GM18520 (cell line): ENCODE results near the gene LHX4.

Experiments
- ATAC-seq: cut with Tn5 transposase; IDR thresholded peaks from one replicate; pipeline ENCODE4 v1.9.1; 2021; ENCODE audit not compliant: unreplicated experiment

Gene LHX4

DNA sequence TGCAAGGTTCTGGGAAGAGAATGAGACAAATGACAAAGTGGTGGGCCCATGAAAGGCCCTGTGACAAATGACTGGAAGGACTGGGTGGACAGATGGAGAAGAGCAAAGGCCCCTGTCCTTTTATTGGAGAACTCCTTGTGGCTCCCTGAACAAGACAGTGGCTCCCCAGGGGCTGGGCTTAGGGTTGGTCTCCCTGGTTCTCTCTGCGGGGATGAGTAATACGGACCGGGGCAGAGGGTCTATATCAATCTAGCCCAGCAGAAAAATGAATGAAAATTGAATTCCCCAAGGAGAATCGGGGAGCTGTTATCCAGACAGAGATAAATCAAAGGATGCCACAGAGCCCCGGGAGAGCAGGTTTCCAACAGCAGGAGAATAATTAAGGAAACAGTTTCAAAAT lies 5.2 kb upstream of the LHX4 start:
- ATAC-seq: no peak

DNA sequence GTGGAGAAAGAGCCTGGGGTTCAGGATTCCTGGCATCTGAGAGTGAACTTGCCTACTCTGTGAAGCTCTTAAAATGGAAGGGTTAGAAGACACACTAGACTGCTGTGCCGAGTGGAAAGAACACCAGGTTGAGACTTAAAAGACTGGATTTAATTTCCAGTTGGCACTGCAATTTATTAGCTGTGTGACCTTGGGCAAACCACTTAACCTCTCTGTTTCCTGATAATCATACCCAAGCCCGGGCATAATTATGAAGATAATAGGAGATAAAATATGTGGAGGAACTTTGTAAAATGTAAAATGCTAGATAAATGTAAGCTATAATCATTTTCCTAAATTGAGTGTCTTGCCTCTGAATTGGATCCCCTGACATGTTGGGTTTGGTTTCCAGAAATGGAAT lies 4.7 kb upstream of the LHX4 start:
- no peak for ATAC-seq

DNA sequence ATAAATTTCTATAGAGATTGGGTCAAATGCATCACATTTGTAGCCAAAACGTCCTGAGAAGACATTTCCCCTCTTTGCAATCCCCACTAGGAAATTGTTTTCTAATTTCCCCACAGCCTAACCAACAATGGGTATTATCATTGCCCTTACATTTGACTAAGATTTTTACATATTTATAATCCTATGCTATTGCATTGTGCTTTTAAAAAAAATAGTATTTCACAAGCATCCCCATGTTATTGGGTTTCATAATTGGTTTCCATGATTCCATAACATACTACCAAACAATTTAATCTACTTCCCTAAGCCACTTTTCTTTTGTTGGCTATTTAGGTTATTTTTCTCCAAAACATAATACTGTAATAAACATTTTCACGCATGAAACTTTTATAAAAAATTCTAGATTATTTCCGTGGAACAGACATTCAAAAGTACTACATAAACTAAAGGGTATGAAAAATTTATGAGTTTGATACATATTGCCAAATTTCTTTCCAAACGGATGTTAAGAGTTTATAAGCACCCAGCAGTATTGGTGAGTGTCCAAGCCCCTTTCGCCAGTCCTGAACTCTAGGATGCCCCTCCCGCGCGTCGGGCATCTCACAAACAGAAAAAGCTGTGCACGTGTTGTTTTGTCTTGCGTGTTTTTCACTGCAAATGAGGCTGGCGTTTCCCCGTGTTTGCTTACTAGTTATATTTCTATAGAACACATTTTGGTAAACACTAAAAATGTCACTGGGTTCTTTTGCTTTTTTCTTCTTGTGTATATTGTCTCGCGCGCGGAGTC lies 2.0 kb upstream of the LHX4 start:
- no peak for ATAC-seq

DNA sequence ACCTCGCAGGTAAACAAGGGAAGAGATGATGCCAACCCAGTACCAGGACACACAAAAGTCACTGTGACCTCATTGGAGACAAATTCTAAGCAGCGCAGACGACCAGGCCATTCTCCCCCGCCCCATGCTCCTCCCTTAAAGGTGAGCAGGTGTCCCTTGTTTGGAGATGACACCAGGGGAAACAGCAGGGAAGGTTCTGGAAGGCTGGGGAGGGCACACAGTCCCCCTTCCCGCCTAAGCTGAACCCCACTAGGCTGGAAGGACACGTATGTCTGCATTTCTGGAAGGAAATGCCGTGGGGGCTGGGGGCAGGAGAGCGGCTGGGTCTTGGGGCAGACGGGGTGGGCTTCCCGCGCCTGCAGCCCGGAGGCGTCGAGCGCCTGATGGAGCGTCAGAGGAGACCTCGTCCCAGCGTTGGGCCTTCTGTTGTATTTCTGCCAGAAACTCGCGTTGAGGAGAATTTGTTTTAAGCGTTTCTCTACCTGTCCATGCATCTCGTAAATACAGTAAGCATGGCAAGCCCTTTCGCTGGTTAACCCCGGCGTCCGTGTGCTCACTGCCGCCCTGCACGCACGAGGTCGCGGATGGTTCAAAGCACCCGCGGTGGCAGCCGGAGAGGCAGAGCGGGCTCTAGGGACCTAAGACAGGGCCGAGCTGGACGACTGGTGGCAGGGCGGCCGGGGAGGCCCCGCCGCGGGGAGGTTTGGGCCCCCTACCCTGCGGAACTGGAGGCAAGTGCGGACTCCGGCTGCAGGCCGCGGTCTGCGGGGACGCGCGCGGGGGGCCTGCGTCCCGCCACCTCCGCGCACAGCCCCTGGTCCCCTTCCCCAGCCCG lies 1.2 kb upstream of the LHX4 start:
- ATAC-seq: no peak

DNA sequence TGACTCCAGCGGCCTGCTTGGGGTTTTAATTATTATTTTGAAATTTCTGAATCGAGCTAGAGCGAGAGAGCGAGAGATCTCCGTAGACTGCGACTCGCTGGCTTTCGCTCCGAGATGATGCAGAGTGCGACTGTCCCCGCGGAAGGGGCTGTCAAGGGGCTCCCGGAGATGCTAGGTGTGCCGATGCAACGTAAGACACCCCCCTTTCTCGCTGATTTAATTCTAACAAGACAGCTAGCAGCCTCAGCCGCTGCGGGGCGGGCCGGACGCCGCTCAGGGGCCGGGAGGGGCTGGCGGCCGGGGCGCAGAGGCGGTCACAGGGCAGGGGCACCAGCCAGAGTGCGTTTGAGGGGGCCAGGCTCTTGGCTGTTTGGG lies 339 bp downstream of the LHX4 start:
- no peak for ATAC-seq

DNA sequence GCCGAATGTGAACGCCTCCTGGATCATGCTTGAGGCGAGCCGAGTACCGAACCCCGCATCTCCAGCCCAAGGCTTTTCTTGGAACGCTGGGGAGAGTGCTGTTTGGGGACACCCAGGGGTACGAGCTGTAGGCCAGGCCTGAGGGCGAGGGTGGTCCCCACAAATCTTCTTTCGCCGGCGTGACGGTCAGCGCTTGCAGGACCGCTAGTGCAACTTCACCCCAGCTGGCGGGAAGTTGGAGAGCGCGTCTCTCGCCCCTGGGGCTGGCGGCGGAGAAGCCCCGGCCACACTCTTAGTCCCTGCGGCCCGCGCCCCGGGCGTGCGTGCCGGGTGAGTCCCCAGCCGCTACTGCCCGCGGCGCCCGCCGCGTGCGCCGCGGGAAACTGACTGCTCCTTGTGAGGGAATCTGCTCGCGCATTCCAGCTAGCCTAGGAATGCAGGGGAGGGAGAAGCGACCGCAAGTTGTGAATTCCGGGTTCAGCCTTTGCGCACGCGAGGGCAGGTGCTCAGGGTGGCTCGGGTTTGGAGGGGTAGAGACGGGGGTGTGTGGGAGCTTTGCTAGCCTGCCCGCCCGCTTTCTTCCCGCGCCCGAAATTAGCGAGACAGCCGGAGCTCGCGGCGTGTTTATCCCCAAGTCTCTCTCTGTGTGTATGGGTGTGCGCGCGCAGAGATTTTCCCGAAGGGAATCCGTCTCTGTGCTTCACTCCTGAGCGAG lies 884 bp downstream of the LHX4 start:
- ATAC-seq: no peak

DNA sequence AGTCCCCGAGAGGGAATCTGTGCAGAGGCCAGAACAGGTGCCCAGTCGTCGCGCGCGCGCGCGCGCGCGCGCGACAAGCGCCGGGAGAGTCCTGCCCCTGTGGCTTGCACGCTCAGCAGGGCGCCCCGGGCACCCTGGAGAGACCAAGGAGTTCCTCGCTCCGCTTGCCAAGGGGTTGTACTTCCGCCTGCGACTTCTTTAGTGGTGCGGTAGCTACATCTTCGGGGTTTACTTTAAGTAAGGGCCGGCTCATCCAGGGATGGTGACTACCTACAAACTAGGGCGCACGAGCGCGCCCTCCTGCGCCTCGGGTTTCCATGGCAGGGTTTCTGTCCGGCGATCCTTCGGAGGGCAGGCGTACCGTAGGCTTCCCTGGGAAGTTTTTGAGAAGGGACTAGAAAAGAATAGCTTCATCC lies 1.4 kb downstream of the LHX4 start:
- ATAC-seq: no peak

DNA sequence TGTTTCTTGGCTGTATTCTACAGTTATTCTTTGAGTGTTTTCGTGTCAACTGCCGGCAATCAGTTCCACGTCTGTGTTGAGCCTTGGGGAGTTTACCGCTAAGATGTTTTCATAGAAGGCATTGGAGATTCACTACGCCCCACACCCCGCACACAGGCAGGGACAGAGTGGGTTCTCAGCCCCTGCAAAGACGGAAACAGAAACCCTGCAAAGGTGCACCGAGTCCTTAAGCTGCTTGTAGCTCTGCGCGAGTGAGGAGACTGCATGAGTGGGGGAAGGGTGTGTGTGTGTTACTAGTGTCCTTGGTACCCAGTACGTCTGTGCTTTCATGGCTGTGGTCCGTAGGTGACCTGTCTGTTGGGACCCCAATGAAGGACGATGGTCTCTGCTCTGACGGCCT lies 1.9 kb downstream of the LHX4 start:
- ATAC-seq: no peak

DNA sequence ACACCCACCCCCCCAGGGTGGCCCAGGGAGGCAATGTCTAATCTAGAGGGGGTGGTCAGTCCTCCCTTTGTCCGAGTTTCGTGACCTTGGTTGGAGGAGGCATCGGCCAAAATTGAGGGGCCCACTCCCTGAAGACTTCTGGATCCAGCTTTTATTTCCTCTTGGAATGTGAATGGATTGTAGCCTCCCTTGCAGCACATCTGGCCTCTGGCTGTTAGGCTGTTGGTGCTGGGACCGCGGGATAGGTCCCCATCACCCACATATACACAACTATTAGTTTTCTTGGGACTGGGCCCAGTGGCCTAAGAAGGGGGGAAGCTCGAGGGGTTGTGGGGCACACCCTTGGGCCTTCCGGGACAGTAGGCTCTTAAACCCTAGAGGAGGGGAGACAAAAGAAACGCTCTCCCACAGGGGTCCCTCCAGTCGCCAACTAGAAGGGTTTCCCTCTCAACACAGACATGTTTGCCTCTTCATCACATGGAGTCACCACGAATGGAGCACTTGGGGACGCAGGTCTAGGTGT lies 2.5 kb downstream of the LHX4 start:
- ATAC-seq: no peak

DNA sequence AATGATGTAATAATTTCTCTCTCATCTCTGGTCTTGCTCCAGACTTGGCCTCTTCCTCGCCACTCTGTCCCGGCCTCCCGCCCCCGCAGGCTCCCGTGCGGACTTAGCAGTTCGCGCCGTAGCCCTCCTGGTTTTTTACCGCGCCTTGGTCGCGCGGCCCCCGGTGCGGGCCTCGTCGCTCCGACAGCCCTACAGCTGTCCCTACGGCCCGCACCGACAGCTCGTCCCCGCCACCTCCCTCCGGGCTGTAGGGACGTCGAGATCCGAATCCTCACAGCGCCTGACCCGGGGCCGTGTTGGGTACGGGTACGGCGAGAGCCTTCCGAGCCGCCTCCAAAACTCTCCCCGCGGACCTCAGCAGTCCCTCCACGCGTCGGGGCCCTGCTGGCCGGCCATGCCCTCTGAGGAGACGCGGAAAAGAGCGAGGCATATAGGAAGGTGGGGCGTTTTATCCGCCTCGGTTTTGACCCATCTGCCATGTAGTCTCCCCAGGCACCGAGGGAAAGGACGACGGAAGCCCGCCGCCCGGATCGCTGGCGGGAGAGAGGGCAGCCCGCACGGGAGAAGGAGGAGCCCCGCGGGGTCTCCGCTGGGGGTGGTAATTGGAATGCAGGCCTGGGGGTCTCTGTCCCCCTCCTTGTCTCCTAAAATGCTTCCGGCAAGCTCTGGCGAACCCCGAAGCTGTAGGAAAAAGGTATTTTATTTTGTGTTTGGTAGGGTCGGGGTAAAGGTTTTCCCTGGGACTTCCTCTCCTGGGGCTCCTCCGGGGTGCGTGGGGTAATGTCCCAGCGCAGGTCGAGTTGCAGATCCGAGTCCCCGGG lies 3.3 kb downstream of the LHX4 start:
- ATAC-seq: no peak

DNA sequence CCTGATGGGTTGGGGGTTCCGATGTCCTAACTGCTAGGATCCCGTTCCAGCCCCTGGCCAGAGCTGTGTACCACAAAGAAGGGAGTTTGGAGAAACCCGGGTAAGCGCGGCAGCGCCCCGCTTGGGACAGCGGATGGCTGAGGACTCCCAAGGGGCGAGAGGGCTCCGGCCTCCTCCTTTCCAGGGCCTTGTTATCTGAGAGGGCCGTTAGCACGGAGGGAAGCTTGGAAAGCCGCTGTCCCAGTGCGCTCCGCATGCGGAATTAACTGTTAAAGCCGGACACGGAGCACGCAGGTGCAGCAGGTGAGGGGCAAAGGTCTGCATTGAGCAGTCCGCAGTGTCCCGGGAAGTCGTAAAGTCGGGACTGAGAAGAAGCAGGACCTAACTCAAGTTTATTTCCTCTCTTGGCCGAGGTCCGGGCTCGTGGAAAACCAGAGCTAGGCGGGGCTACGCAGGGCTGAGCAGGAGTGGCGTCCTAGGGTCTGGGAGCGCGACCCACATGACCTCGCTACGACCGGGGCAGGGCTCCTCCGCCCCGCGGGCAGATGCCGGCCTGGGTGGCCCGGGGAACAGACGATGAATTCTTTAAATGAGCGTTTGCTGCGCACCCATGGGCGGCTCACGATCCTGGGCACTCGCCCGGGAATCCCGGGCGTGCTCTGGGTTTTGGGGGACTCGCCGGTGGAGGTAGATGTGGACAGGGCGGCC lies 4.5 kb downstream of the LHX4 start:
- no peak for ATAC-seq

DNA sequence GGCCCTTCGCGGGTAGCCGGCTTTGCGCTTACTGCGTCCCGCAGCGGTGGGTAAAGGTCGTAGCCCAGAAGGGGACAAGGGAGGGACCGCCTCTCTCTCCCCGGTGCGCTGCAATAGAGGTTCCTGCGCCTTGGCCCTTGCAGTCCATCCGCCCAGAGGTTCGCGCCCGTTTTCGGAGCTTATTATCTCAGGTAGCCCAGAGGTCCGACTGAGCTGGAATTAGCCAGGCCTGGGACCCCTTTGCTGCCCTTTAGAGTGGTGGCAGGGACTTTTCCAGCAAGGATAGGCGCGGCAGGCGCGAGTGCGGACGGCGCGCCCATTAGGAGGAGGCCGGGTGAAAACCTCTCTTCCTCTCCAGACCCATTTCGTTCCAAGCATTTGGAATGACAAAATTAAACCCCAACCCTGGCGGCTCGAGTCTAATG lies 5.0 kb downstream of the LHX4 start:
- no peak for ATAC-seq

DNA sequence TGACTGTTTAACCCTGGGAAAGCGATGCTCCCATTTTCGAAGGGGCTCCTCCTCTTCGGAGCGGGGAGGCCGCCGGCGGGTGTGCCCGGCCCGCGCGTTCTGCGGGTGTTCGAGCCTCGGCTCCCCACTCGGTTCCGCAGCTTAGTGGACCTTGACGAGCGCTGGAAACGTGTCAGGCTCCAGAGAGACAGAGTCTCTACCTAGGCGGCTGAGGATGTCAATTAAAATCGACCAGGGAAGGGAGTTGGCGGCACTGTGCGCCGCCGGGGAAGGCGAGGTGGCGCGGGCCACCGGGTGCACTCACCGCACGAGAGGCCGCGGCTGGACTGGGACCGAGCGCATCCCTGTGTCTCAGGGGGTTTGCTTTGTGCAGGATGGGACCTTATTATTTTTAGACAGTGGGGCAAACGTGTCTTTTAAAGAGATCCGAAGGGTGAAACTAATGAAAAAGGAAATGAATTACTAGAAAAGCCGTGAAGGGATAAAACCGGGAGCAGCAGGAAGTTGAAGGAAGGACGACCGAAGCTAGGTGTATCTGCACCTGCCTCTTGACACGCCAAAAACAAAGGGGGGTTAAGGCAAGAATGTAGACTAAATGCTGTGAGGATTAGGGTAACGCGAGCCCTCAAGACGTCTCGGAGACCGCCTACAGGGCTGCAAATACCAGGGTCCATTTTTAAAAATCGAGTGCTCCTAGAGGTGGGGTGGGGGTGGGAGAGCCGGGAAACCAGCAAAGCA lies 5.6 kb downstream of the LHX4 start:
- ATAC-seq: no peak

DNA sequence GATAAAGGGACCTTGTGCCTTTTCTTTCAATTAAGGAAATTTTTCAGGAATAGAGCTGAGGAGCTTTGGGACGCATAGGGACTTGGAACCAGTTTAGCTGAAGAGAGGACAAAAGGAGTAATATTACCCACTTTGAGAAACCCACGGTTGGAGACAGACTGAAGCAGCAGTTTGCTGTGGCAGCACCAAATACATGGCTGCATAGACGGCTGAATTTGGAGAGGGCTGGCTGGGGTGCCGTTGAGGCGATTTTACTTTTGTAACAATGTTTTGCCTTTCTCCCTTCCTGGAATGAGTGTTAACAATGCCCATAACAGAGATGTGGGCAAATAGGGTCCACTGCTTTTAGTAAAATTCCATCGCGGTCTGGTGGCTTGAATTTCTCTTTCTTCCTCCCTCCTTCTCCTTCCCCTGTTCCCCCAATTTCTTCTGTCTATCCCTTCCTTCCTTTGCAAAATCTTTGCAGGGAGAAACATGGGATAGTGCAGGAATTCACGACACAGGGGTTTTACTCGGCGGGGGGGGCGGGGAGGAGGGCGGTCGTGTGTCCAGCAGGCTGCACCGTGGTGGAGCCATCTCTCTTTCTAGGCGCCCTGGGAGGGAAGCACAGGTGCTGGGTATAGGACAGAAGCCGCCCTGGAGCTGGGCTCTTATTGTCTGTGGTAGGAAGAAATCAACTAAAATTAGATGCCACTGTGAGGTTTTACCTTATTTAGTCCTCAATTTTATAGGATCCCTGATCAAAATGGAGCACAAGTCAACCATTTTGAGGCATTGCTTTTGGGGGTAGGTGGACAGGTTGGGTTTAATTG lies 6.8 kb downstream of the LHX4 start:
- ATAC-seq: no peak

DNA sequence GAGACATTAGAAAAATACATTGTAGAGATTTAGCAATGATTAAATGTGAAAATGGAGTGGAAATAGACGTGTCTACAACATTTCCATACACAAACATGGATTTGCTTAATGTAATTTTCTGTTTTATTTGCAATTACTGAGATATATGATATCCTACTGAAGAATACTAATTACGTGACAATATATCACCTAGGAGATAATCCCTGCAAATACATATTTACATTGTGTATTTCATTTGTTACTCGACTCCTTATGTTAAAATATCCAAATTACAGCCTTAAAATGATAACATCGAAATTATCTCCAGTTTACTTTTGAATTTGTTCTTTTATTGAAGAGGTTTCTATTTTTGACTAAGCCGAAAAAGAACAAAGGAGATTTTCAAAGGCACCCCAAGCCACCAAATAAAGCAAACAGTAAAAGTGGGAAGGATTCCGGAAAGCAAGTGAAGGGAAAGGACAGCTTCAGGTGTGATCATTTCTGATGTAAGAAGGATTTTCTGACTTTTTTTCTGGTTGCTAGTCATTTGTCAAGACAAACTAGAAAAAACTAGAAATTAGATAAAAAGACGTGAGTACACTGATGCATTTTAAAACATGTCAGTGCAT lies 7.9 kb downstream of the LHX4 start:
- no peak for ATAC-seq

DNA sequence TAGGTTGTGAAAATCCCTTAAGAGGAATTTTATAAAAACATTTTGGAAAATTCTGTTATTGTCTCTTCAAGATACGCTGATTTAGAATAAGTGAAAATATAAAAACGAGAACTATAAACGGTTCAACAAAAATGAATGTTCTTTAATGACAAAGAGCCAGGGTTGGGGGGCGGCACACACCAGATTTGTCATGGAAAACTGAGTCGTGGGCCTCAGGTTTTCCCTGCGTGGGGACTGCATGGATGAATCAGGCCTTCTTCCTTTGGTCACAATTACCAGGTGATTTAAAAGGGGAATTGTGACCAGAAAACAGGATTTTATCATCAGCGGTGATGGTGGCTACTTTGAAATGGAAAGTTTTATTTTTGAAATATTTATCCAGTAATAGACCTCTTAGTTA lies 8.6 kb downstream of the LHX4 start:
- ATAC-seq: no peak

DNA sequence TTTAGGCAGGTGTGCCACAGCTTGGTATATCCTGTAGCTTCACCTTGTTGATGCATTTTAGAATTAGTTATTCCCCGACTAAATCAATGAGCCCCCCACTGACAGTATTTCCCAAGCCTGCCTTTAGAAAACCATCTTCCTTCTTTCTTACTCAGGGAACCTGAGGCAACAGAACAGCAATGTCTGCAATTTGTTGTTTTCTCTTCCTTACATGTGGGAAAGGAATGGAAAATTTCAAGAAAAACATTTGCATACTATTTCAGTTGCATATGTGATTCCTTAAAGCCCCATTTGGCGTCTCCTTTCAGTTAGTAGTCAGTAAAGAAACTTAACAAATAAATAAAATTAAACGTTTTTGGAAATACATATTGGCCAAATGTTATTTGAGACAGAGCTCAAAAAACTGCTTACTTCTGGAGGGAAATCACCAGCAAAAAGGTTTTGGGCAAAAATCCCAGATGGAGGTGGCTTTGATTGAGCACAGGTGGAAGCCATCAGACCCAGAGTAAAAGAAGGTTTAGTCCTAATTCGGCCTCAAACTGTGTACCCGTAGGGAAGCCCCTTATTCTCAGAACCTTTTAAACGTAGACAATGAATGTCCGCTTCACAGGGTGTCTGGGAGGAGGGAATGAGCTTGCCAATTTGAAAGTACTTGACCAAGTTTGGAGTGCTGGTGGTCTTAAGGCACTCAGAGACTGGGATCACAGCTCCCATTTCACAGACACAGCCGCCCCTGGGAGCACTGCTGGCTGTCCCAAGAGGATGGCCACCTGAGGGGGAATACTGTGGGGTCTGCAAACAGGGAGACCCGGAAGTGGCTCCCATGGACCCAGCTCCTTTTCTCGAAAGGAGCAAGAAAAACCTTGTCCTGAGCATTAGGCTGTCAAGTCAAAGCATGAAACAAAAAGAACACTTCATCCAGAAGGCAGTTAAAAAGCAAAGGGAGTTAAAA lies 9.4 kb downstream of the LHX4 start:
- ATAC-seq: no peak
